GM12892 (cell line): ENCODE measurements around the gene CISD3.

Source experiments
- DNase-seq: peaks from one replicate; pipeline ENCODE4 v3.0.0; 2011; ENCODE audit not compliant: insufficient read length
- FAIRE-seq: peaks from 2 replicates; lab custom pipeline; 2011; peaks lifted over from hg19 to GRCh38; lab: Jason Lieb, UNC
- POLR2A ChIP-seq: IDR thresholded peaks from 2 replicates; pipeline ENCODE4 v1.6.1; 2011; ENCODE audit warnings: low read depth, low read length, control low read depth
- POLR2AphosphoS5 ChIP-seq: IDR thresholded peaks from 2 replicates; pipeline ENCODE4 v1.6.1; 2011; ENCODE audit warnings: low read depth, low read length, control low read depth
- TAF1 ChIP-seq: IDR thresholded peaks from 2 replicates; pipeline ENCODE4 v1.6.1; 2011; ENCODE audit warnings: low read depth, mild to moderate bottlenecking, control low read depth, low read length, borderline replicate concordance

The CISD3 gene

GRCh38 chr17:38777641-38778250 is 47.6 kb downstream of the CISD3 start:
- DNase-seq (no peak), FAIRE-seq (no peak)
- TF ChIP-seq TAF1: no peak
- TF ChIP-seq POLR2AphosphoS5: no peak
- no peak for TF ChIP-seq POLR2A

DNA sequence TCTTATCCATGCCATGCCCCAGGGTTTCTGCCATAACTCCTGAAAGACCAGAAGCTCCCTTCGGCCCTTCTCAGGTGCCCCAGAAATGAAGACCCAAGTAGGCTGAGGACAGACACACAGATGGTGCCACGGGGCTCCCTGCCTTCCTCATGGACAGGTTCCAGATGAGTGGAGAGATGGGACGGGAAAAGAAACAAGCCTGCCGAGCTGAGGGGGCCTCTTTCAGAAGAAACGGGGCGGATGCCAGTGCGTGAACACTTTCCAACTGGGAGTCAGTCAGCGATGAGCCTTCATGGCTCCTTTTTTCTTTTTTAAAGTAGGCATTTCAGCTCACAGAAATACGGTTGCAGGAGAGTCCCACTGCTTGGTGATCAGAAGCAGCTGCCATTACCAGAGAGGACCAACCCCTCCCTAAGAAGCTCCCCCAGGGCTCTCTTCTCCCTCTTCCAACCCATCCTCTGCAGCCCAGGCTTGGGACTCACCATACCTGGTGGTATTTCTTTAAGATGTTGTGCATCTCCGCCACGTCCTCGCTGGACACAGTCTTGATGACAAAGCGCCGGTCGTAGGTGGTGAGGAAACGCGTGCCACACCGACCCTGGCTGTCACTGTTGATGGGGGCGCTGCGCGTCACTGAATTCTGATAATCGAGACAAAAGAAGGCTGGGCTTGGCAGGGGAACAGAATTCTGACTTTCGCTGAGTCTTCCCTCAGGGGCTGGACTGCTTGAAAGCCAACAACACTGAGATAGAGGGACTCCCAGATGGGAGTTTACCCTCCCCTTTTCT is 50.0 kb downstream of the CISD3 start:
- no peak for TF ChIP-seq TAF1
- TF ChIP-seq POLR2A: no peak
- TF ChIP-seq POLR2AphosphoS5: no peak
- DNase-seq (no peak), FAIRE-seq (no peak)

DNA sequence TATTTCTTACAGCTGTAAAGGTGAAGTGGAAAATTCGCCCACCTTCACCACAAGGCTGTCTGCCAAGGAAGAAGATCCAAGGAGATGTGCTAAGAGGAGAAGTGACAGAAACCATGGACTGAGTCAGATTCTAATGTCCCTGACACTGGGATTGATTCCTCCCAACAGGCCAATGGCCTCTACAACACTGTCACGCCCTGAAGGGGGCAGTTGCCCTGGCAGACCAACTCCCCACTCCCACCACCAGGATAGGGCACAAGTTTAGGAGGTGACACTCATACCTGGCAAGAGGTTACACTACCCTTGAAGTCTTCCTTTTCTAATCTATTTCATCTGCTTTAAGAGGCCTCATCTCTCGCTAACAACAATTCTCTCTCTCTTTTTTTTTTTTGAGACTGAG is 53.1 kb downstream of the CISD3 start:
- TF ChIP-seq POLR2A (no peak), TAF1 (no peak), POLR2AphosphoS5 (no peak)
- DNase-seq (no peak), FAIRE-seq (no peak)
